Smooth muscle cell of the brain vasculature (primary cell): ENCODE data around the gene PDCD7.
"Not testable (repeated sequence)": the region's sequence is repeated elsewhere in the genome, so short reads cannot be mapped to it uniquely, and the experiment has no call there.

Experiments
- DNase-seq: peaks from one replicate; pipeline ENCODE4 v3.0.0-alpha.2; 2012; ENCODE audit warnings: low read depth, low spot score

Gene PDCD7

DNA sequence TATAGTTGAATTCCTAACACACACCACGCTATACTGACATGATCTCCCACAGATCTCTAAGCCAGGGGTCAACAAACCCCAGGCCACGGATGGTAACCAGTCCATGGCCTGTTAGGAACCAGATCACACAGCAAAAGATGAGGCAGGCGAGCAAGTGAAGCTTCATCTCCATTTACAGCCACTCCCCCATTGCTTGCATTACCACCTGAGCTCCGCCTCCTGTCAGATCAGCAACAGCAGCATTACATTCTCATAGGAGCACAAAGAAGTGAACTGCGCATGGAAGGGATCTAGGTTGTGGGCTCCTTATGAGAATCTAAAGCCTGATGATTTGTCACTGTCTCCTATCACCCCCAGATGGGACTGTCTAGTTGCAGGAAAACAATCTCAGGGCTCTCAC lies 2.7 kb downstream of the PDCD7 start:
- no peak for DNase-seq

GRCh38 chr15:65115542-65115941 lies 18.1 kb downstream of the PDCD7 start:
- no peak for DNase-seq

GRCh38 chr15:65115086-65115485 lies 18.5 kb downstream of the PDCD7 start, which contains the start of gene UBAP1L:
TSS of gene UBAP1L (minus strand) at chr15:65115200. CDS start at chr15:65106215, 8,985 bp downstream.
- no peak for DNase-seq

GRCh38 chr15:65110676-65111292 lies 22.8 kb downstream of the PDCD7 start:
- no peak for DNase-seq

GRCh38 chr15:65106011-65106590 lies 27.5 kb downstream of the PDCD7 start:
- no peak for DNase-seq

DNA sequence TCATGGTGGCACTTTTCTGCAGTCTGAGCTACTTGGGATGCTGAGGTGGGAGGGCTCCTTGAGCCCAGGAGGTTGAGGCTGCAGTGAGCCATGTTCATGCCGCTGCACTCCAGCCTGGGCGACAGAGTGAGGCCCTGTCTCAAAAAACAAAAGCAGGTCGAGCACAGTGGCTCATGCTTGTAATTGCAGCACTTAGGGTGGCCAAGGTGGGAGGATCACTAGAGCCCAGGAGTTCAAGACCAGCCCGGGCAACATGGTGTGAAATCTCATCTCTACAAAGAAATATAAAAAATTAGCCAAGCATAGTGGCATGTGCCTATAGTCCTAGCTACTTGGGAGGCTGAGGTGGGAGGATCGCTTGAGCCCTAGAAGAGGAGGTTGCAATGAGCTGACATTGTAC lies 28.6 kb downstream of the PDCD7 start:
- no peak for DNase-seq

DNA sequence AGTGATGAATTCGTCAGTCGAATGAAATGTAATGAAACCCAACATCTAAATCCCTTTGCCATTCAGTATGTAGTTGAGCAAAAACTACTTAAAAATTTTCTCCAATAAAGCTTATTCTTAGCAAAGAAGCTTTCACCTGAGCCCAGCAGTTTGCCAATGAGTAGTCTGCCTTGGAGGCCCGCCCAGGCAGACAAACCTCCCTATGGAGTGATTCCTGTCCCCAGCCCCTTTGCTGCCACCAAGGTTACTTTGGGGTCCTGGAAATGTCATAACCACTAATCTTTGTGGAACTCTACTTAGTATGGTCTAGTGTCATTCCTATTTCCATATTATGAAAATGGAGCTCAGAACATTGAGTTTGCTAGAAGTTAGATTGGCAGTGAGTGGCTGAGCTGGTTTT lies 30.7 kb downstream of the PDCD7 start:
- DNase-seq = no peak

GRCh38 chr15:65101891-65102708 lies 31.5 kb downstream of the PDCD7 start:
- no peak for DNase-seq

DNA sequence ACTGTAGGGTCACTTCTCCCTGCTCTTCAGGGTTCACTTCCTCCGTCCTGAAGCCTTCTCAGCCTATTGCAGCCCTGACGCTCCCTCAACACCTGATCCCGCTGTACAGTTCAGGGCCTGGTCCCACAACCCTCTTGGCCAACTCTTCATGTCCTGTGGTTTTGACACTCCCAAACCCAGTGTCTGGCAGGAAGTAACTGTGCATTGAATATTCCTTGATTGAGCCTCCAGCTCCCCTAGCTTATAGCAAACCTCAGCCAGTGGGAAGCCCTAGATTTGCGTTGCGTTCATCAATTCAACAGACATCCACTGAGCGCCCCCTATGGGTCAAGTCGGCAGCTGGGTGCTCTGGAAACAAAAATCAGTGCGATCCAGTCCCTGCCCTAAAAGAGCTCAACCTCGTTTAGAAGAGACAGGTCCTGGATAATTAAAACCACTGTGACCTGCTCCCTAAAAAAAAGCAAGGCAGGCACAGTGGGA lies 32.2 kb downstream of the PDCD7 start:
- DNase-seq = no peak

DNA sequence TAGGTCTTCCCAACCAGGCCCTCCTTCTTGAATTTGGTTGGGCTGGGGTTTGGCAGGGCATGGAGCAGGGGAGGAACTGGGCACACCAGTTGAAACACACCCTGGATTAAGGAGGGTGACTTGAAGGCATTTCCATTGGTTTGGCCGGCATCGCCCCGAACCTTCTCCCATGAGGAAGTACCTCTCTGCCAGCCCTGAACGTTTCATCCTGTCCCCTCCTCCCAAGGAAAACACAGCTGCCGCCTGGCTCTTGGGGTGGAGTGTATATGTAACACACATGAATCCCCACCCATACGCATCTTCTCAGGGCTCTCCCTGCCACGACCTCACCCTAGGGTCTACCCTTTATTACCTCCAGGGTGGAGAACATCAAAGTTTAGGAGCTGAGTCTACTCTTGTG lies 33.2 kb downstream of the PDCD7 start:
- DNase-seq = no peak

DNA sequence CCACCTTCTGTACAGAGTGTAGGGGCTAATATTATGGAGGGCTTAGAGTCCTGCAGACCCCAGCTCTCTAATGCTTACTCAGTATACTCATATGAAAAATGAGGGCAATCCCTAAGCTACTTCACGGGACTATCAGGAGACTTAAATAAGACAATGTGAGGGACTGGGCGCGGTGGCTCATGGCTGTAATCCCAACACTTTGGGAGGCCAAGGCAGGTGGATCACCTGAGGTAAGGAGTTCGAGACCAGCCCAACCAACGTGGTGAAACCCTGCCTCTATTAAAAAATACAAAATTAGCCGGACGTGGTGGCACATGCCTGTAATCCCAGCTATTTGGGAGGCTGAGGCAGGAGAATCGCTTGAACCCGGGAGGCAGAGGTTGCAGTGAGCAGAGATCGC lies 33.8 kb downstream of the PDCD7 start:
- not testable (repeated sequence) for DNase-seq

GRCh38 chr15:65099336-65099735 lies 34.3 kb downstream of the PDCD7 start:
- no peak for DNase-seq

DNA sequence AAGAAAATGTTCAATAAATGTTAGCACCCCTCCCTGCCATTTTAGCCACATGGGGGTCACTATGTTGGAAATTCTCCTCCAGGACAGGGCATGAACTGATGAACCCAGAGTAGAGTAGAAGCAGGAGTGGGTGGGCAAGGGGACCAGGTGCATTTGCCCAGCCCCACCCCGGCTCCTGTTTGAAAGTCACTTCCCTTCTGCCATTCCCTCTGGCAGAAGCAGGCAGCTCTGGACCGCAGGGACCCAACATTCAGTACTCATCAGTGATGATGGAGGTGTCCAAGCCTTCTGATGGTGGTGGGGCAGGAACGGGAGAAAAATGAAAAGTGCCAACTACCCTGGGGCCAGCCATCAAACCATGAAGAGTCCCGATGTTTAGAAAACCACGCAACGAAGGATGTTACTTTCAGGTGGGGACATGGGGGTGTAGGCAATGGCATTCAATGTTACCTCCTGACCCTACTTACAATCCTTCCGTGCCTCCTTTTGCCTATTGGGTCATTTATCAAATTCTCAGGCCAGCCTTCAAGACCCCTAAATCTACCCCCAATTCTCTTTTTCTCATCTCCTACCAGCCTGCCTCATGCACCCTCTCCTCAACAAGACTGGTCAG lies 35.9 kb downstream of the PDCD7 start:
- DNase-seq = no peak

DNA sequence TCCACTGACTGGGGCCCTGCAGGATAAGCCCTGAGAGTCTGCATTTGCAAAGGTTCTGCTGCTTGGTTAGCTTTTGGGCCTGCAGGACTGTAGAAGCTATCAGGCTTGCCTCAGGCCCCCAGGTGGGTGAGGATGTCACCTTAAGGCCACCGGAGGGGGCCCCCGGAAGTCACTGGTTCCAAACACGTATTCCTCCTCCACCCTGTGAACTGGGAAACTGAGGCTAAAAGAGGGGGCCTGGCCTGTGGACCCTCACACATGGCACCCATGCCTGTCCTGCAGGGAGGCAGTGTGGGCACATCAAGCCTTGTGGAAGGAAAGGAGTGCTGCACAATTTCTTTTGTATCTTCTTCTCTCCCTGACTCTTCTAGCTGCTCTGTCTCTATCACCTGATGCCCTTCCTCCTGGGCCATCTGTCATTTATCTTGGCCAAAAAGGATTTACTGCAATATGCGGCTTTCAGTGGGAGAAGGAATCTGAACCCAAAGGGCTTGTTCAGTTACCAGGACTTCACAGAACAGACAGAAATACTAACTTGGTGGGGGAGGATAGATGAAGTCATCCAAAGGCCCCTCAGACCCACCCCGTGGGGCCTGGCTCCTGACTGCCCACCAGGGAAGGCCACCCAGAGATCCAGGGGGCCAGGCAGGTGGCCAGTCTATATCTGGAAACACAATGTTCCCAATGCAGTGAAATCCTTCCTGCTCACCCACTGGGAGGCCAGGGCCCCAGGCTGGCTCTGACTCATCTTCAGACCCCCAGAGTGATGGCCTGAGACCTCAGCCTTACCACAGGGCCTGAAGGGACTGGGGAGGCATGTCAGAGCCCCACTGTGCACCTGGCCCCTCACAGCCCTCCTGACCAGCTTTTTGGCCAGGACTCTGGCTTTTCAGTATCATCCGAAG lies 36.9 kb downstream of the PDCD7 start:
- no peak for DNase-seq

DNA sequence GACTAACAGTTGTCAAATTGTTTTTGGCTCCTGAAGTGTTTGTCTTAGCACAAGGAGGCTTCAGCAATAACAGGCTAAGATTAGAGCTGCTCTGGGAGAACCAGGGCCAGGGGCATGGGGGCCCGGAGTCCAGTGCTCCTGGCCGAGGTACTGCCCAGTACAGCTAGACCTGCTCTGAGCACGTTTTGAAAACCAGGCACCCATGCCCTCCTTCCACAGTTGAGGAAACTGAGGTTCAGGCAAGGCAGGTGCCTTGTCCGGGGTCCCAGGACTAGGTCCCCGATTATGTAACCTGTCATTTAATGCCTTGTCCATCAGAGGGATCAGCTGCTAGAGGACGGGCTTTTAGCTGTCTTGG lies 37.9 kb downstream of the PDCD7 start:
- no peak for DNase-seq

GRCh38 chr15:65095011-65095746 lies 38.4 kb downstream of the PDCD7 start:
- DNase-seq = no peak

GRCh38 chr15:65094294-65094995 lies 39.2 kb downstream of the PDCD7 start:
- no peak for DNase-seq

GRCh38 chr15:65093793-65094170 lies 39.8 kb downstream of the PDCD7 start:
- not testable (repeated sequence) for DNase-seq

GRCh38 chr15:65092911-65093792 lies 40.5 kb downstream of the PDCD7 start:
- no peak for DNase-seq
